Stimulated activated CD4-positive, alpha-beta T cell treated with anti-CD3 and anti-CD28 coated beads, Interleukin-15, amount 100 ng/mL, for 1 hour (primary cell): ENCODE data around the gene OSBPL7.
"Not testable (repeated sequence)": the region's sequence is repeated elsewhere in the genome, so short reads cannot be mapped to it uniquely, and the experiment has no call there.

Experiments
- DNase-seq, 2 donors: peaks; one replicate each; pipeline ENCODE4 v3.0.0-alpha.2; 2020; ENCODE audit warnings: low read depth in 1 of 2, low spot score in 1 of 2

The OSBPL7 gene

DNA sequence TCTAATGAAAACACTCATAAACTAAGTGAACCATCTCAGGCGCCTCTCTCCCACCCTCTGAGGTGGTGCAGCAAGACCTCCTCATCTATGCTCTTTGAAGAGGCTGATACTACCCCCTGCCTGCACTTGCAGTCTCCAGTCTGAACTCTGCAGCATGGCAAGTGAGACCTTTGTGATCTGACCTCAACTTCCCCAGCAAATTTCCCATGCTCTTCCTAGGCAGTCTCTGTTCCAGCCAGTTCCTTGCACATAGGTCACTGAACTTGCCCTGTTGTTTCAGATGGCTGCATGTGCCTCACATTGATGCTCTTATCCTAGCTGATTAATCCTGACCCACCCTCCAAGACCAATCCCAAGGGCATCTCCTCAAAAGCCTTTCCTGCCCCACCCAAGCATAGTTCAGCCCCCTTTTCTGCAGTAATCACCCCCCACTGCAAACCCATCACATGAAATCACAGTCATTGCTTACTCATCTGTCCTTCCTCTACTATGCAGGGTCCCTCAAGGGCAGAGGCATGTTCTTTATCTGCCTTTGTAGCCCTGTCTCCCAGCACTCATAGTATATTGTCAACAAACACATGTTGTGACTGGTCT lies 46.5 kb downstream of the OSBPL7 start:
- no peak for DNase-seq

GRCh38 chr17:47774331-47774730 lies 47.3 kb downstream of the OSBPL7 start:
- DNase-seq, result no peak

DNA sequence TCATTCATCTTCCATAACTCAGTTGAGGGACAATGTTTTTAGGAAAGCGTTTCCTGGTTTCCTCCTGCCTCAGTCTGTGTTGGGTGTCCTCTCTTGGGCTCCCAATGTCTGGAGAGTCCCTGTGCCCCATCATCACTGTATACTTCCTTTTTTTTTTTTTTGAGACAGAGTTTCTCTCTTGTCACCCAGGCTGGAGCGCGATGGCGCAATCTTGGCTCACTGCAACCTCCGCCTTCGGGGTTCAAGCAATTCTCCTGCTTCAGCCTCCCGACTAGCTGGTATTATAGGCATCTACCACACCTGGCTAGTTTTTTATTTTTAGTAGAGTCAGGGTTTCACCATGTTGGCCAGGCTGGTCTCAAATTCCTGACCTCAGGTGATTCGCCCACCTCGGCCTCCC lies 47.9 kb downstream of the OSBPL7 start:
- not testable (repeated sequence) for DNase-seq

- no peak for DNase-seq
Observed at GRCh38 chr17:47763913-47764582, 57.5 kb downstream of the OSBPL7 start.

DNA sequence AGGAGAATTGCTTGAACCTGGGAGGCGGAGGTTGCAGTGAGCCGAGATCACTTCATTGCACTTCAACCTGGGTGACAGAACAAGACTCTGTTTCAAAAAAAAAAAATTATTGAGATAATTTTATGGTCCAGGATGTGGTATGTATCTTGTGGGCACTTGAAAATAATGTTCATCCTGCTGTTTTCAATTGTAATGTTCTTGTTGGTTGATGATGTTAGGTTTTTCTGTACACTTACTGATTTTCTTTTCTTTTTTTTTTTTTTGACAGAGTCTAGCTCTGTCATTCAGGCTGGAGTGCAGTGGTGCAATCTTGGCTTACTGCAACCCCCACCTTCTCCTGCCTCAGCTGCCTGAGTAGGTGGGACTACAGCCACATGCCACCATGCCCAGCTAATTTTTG lies 58.9 kb downstream of the OSBPL7 start:
- no peak for DNase-seq

- no peak for DNase-seq
Observed at GRCh38 chr17:47760409-47761140, 61.0 kb downstream of the OSBPL7 start.

- DNase-seq, result no peak
Observed at GRCh38 chr17:47757386-47757785, 64.2 kb downstream of the OSBPL7 start.
